Mononuclear cell (primary cell): ENCODE data around the gene PRDX5. TPM values are rescaled to one million over a fixed set of nuclear protein-coding genes. Genes with fewer than 3 reads are reported as not detected.

Experiments used
- H3K27me3 ChIP-seq: 2 replicates; pipeline ENCODE4 v1.6.0; 2011; ENCODE audit warnings: low read length, control low read depth; ENCODE audit not compliant: insufficient read depth
- H3K4me1 ChIP-seq: 2 replicates; pipeline ENCODE4 v1.5.1; 2011; ENCODE audit warnings: mild to moderate bottlenecking, low read length, control low read depth; ENCODE audit not compliant: insufficient read depth
- H3K4me3 ChIP-seq: 2 replicates; pipeline ENCODE4 v1.5.1; 2011; ENCODE audit warnings: mild to moderate bottlenecking, low read length, moderate library complexity
- H3K9me3 ChIP-seq: 2 replicates; pipeline ENCODE4 v1.5.1; 2011; ENCODE audit warnings: low read depth, mild to moderate bottlenecking, control low read depth, low read length
- total RNA-seq: library from RNA; depleted of rRNA; stranded (reverse); fragments of >200 nt; gene quantifications from one replicate; pipeline ENCODE4 v1.2.3, GENCODE V29; 2012

The PRDX5 gene
- total RNA-seq, 1 donor = 42.5 TPM

GRCh38 chr11:64364435-64364834, 46.5 kb downstream of the PRDX5 start:
- Histone ChIP-seq H3K9me3 (no peaks in the 10 kb centered on the region), H3K27me3 (no peaks in the 10 kb centered on the region), H3K4me1 (peaks cover 18% of the 10 kb centered on the region)

GRCh38 chr11:64364911-64365310, 47.0 kb downstream of the PRDX5 start:
- no peaks in the 10 kb centered on the region for H3K9me3 ChIP-seq
- H3K4me1 ChIP-seq = peaks cover 13% of the 10 kb centered on the region
- no peak overlapping the region for H3K4me3 ChIP-seq
- no peaks in the 10 kb centered on the region for H3K27me3 ChIP-seq

More at GRCh38 chr11:64364435-64364834, 46.5 kb downstream of the PRDX5 start:
- H3K4me3 ChIP-seq = no peak overlapping the region

GRCh38 chr11:64366751-64367150, 48.8 kb downstream of the PRDX5 start:
- H3K4me1 ChIP-seq = no peaks in the 10 kb centered on the region
- H3K27me3 ChIP-seq = no peaks in the 10 kb centered on the region
- no peaks in the 10 kb centered on the region for H3K9me3 ChIP-seq
- no peak overlapping the region for H3K4me3 ChIP-seq

- H3K9me3 ChIP-seq = no peaks in the 10 kb centered on the region
- H3K4me1 ChIP-seq = peaks cover 2% of the 10 kb centered on the region
- H3K4me3 ChIP-seq = no peak overlapping the region
- H3K27me3 ChIP-seq = no peaks in the 10 kb centered on the region
Observed at GRCh38 chr11:64367931-64368672, 50.2 kb downstream of the PRDX5 start.

- Histone ChIP-seq H3K4me3 (no peak overlapping the region), H3K4me1 (peaks cover 7% of the 10 kb centered on the region), H3K9me3 (no peaks in the 10 kb centered on the region), H3K27me3 (no peaks in the 10 kb centered on the region)
Observed at GRCh38 chr11:64368673-64369074, 50.8 kb downstream of the PRDX5 start.

GRCh38 chr11:64369440-64370421, 51.8 kb downstream of the PRDX5 start:
- Histone ChIP-seq H3K27me3 (no peaks in the 10 kb centered on the region), H3K9me3 (no peaks in the 10 kb centered on the region), H3K4me1 (peaks cover 9% of the 10 kb centered on the region), H3K4me3 (no peak overlapping the region)

GRCh38 chr11:64371201-64371600, 53.3 kb downstream of the PRDX5 start:
- no peak overlapping the region for H3K4me3 ChIP-seq
- peaks cover 9% of the 10 kb centered on the region for H3K4me1 ChIP-seq
- no peaks in the 10 kb centered on the region for H3K9me3 ChIP-seq
- no peaks in the 10 kb centered on the region for H3K27me3 ChIP-seq

Other genes with a start within 250 kb of the PRDX5 start
- 4.0 TPM for gene MACROD1, start 152.0 kb upstream of the PRDX5 start, total RNA-seq
- 36.8 TPM for gene STIP1, start 131.9 kb upstream of the PRDX5 start, total RNA-seq
- gene FERMT3, start 111.4 kb upstream of the PRDX5 start, total RNA-seq = 105 TPM
- gene TRPT1, start 91.9 kb upstream of the PRDX5 start, total RNA-seq = 5.2 TPM
- 19.4 TPM for gene NUDT22, start 91.8 kb upstream of the PRDX5 start, total RNA-seq
- gene DNAJC4, start 87.6 kb upstream of the PRDX5 start, total RNA-seq = 13.1 TPM
- 9.1 TPM for gene VEGFB, start 83.5 kb upstream of the PRDX5 start, total RNA-seq
- gene FKBP2, start 77.0 kb upstream of the PRDX5 start, total RNA-seq = 8.1 TPM
- 26.4 TPM for gene PPP1R14B, start 71.2 kb upstream of the PRDX5 start, total RNA-seq
- gene PLCB3, start 66.6 kb upstream of the PRDX5 start, total RNA-seq = 3.7 TPM
- 26.7 TPM for gene BAD, start 33.5 kb upstream of the PRDX5 start, total RNA-seq
- gene GPR137, start 32.3 kb upstream of the PRDX5 start, total RNA-seq = 13.9 TPM
- gene KCNK4, start 26.8 kb upstream of the PRDX5 start, total RNA-seq = not detected
- not detected for gene CATSPERZ, start 17.8 kb upstream of the PRDX5 start, total RNA-seq
- 8.5 TPM for gene ESRRA, start 12.6 kb upstream of the PRDX5 start, total RNA-seq
- 62.1 TPM for gene TRMT112, start 562 bp upstream of the PRDX5 start, total RNA-seq
- 42.7 TPM for gene CCDC88B, start 22.1 kb downstream of the PRDX5 start, total RNA-seq
- gene RPS6KA4, start 41.0 kb downstream of the PRDX5 start, total RNA-seq = 23.5 TPM
- gene SLC22A11, start 237.8 kb downstream of the PRDX5 start, total RNA-seq = not detected